HepG2 (cell line): ENCODE results near the gene SLC35B1. TPM values are rescaled to one million over a fixed set of nuclear protein-coding genes. Genes with fewer than 3 reads are reported as not detected.

Experiments
- CSRNP2 ChIP-seq: sonication (generic); formaldehyde crosslinking; conservative IDR thresholded peaks from 2 replicates; pipeline ENCODE4 v1.8.0; 2022; ENCODE audit warnings: low read depth, missing genetic modification reagents
- DMAP1 ChIP-seq: IDR thresholded peaks from 2 replicates; pipeline ENCODE4 v1.6.1; 2016
- ELK4 ChIP-seq: sonication (generic); formaldehyde crosslinking; IDR thresholded peaks from 2 replicates; pipeline ENCODE4 v1.9.0; 2021; ENCODE audit warnings: missing genetic modification reagents, borderline replicate concordance
- IRX3 ChIP-seq: sonication (generic); formaldehyde crosslinking; IDR thresholded peaks from 2 replicates; pipeline ENCODE4 v1.8.1; 2023; ENCODE audit warnings: mild to moderate bottlenecking, low read depth, missing genetic modification reagents, borderline replicate concordance
- KDM2A ChIP-seq: sonication (generic); formaldehyde crosslinking; IDR thresholded peaks from 2 replicates; pipeline ENCODE4 v1.4.0; 2020; ENCODE audit warnings: low read depth, missing genetic modification reagents, borderline replicate concordance
- KLF12 ChIP-seq: sonication (generic); formaldehyde crosslinking; IDR thresholded peaks from 2 replicates; pipeline ENCODE4 v1.4.0; 2020; ENCODE audit warnings: missing genetic modification reagents, borderline replicate concordance
- MAFF ChIP-seq: IDR thresholded peaks from 2 replicates; pipeline ENCODE4 v1.6.1; 2011; ENCODE audit warnings: low read depth, low read length, improper control_type of control experiment
- MXD1 ChIP-seq: sonication (generic); formaldehyde crosslinking; IDR thresholded peaks from 2 replicates; pipeline ENCODE4 v1.4.0; 2020; ENCODE audit warnings: mild to moderate bottlenecking, missing genetic modification reagents
- POLR2AphosphoS5 ChIP-seq: IDR thresholded peaks from 2 replicates; pipeline ENCODE4 v1.6.1; 2012; ENCODE audit warnings: low read depth, low read length
- SAFB2 ChIP-seq: sonication (generic); formaldehyde crosslinking; IDR thresholded peaks from 2 replicates; pipeline ENCODE4 v1.5.1; 2020; ENCODE audit warnings: missing genetic modification reagents, low read depth, mild to moderate bottlenecking, borderline replicate concordance
- SMYD3 ChIP-seq: sonication (generic); formaldehyde crosslinking; IDR thresholded peaks from 2 replicates; pipeline ENCODE4 v1.8.1; 2023; ENCODE audit warnings: mild to moderate bottlenecking, missing genetic modification reagents
- TFAP4 ChIP-seq: sonication (generic); IDR thresholded peaks from 2 replicates; pipeline ENCODE4 v1.6.1; 2016; ENCODE audit warnings: low read depth, borderline replicate concordance
- THYN1 ChIP-seq: sonication (generic); formaldehyde crosslinking; IDR thresholded peaks from 2 replicates; pipeline ENCODE4 v1.8.1; 2023; ENCODE audit warnings: low read depth, mild to moderate bottlenecking, moderate library complexity, missing genetic modification reagents, borderline replicate concordance
- TRAFD1 ChIP-seq: sonication (generic); formaldehyde crosslinking; IDR thresholded peaks from 2 replicates; pipeline ENCODE4 v1.5.1; 2020; ENCODE audit warnings: missing genetic modification reagents, mild to moderate bottlenecking, borderline replicate concordance
- ZEB1 ChIP-seq: IDR thresholded peaks from 2 replicates; pipeline ENCODE4 v1.6.1; 2012; ENCODE audit warnings: mild to moderate bottlenecking, low read depth, inconsistent platforms; ENCODE audit not compliant: insufficient replicate concordance
- ZFP90 ChIP-seq: sonication (generic); formaldehyde crosslinking; IDR thresholded peaks from 2 replicates; pipeline ENCODE4 v1.8.0; 2022; ENCODE audit warnings: missing genetic modification reagents, mild to moderate bottlenecking, inconsistent platforms, borderline replicate concordance
- ZNF224 ChIP-seq: sonication (generic); formaldehyde crosslinking; IDR thresholded peaks from 2 replicates; pipeline ENCODE4 v1.5.0; 2020; ENCODE audit warnings: mild to moderate bottlenecking, missing genetic modification reagents
- ZNF24 ChIP-seq: fragments of 450-650 bp; IDR thresholded peaks from 2 replicates; pipeline ENCODE4 v1.6.1; 2017; ENCODE audit warnings: antibody characterized with exemption, mild to moderate bottlenecking
- ZNF30 ChIP-seq: sonication (generic); formaldehyde crosslinking; IDR thresholded peaks from 2 replicates; pipeline ENCODE4 v1.5.0; 2020; ENCODE audit warnings: mild to moderate bottlenecking, missing genetic modification reagents
- ZNF335 ChIP-seq: sonication (generic); formaldehyde crosslinking; IDR thresholded peaks from 2 replicates; pipeline ENCODE4 v1.4.0; 2020; ENCODE audit warnings: missing genetic modification reagents
- ZNF34 ChIP-seq: sonication (generic); formaldehyde crosslinking; IDR thresholded peaks from 2 replicates; pipeline ENCODE4 v1.4.0; 2020; ENCODE audit warnings: mild to moderate bottlenecking, missing genetic modification reagents, borderline replicate concordance
- ZNF343 ChIP-seq: sonication (generic); formaldehyde crosslinking; IDR thresholded peaks from 2 replicates; pipeline ENCODE4 v1.4.0; 2020; ENCODE audit warnings: mild to moderate bottlenecking, missing genetic modification reagents
- ZNF672 ChIP-seq: sonication (generic); formaldehyde crosslinking; IDR thresholded peaks from 2 replicates; pipeline ENCODE4 v1.8.1; 2022; ENCODE audit warnings: missing genetic modification reagents
- ZNF773 ChIP-seq: sonication (generic); formaldehyde crosslinking; IDR thresholded peaks from 2 replicates; pipeline ENCODE4 v1.4.0; 2020; ENCODE audit warnings: missing genetic modification reagents, borderline replicate concordance
- ZSCAN30 ChIP-seq: sonication (generic); formaldehyde crosslinking; IDR thresholded peaks from 2 replicates; pipeline ENCODE4 v1.5.0; 2020; ENCODE audit warnings: mild to moderate bottlenecking, missing genetic modification reagents
- polyA plus RNA-seq, 8 experiments: library from polyadenylated mRNA; depleted of rRNA in 3 of 8; stranded (reverse) in 7 of 8; unstranded in 1 of 8; fragments of >200 nt; fragmentation: Illumina TruSeq in 4 of 8; extraction: Trizol in 4 of 8; gene quantifications; 2 replicates each; pipeline versions ENCODE4 v1.2.1 to v1.2.3, GENCODE V29; 2011 to 2016; ENCODE audit warnings: low read depth in 4 of 8, missing spikeins in 1 of 8, mixed read lengths in 1 of 8; ENCODE audit not compliant: insufficient read depth in 1 of 8
- total RNA-seq, 5 experiments: library from RNA; depleted of rRNA; stranded (reverse); fragments of >200 nt; fragmentation: Illumina TruSeq; extraction: Trizol; gene quantifications; 2 replicates each; pipeline ENCODE4 v1.2.3, GENCODE V29; 2016; ENCODE audit warnings: low read depth in 1 of 5

The SLC35B1 gene
- total and polyA plus RNA-seq, 2 of the 13 experiments (the other 11 are each of a cell fraction or from before 2014, with no cell fraction given): 99.6 to 113 TPM

GRCh38 chr17:49677134-49677932, 30.4 kb downstream of the SLC35B1 start (continued):
- TF ChIP-seq ZEB1 (no peak), ELK4 (CRISPR knock-in tag) (no peak), POLR2AphosphoS5 (peak; percentile 56), ZNF343 (CRISPR knock-in tag) (no peak), KLF12 (no peak), TFAP4 (no peak), TRAFD1 (no peak), ZNF34 (CRISPR knock-in tag) (no peak), IRX3 (CRISPR knock-in tag) (no peak), SMYD3 (CRISPR knock-in tag) (no peak), THYN1 (CRISPR knock-in tag) (no peak), KDM2A (CRISPR knock-in tag) (0 out of 2 replicates have a peak, but pooled peaks have one; percentile 4), CSRNP2 (CRISPR knock-in tag) (no peak; the same call in 1 of the 2 replicates), MXD1 (CRISPR knock-in tag) (peak; percentile 2; the same call in 1 of the 2 replicates), ZFP90 (CRISPR knock-in tag) (no peak), SAFB2 (no peak), ZNF30 (no peak), ZNF773 (no peak), ZNF24 (no peak), ZNF224 (CRISPR knock-in tag) (no peak), MAFF (no peak), ZNF335 (CRISPR knock-in tag) (no peak), ZSCAN30 (no peak), ZNF672 (CRISPR knock-in tag) (no peak), DMAP1 (no peak)
